ENCODE results near the gene AURKAIP1.
"Not testable (repeated sequence)": the region's sequence is repeated elsewhere in the genome, so short reads cannot be mapped to it uniquely, and the experiment has no call there.

Gene AURKAIP1

GRCh38 chr1:1415751-1416150 lies 40.7 kb upstream of the AURKAIP1 start:
- Mint-ChIP-seq H3K9me3 (peaks cover 10% of the 10 kb centered on the region), H3K4me1 (peaks cover 32% of the 10 kb centered on the region), H3K27ac (no peak overlapping the region), H3K27me3 (ENCODE audit: low read depth, poor library complexity) (peaks cover 6% of the 10 kb centered on the region), H3K4me3 (no peak overlapping the region), H3K36me3 (ENCODE audit: low read depth) (peaks cover 20% of the 10 kb centered on the region)
- no peak for DNase-seq
- no peak for TF ChIP-seq CTCF (IDR thresholded peaks at IDR 0.05)

- not testable (repeated sequence) for H3K4me3 Mint-ChIP-seq; DNase-seq; H3K27ac Mint-ChIP-seq; H3K27me3 Mint-ChIP-seq (ENCODE audit: low read depth, poor library complexity)
- Mint-ChIP-seq H3K9me3 (peaks cover 10% of the 10 kb centered on the region), H3K4me1 (peaks cover 35% of the 10 kb centered on the region), H3K36me3 (ENCODE audit: low read depth) (peaks cover 20% of the 10 kb centered on the region)
Measured at GRCh38 chr1:1412311-1412902, 37.4 kb upstream of the AURKAIP1 start.

- H3K9me3 Mint-ChIP-seq: peaks cover 10% of the 10 kb centered on the region
- H3K27me3 Mint-ChIP-seq (ENCODE audit: low read depth, poor library complexity): peaks cover 6% of the 10 kb centered on the region
- DNase-seq: no peak
- peaks cover 20% of the 10 kb centered on the region for H3K36me3 Mint-ChIP-seq (ENCODE audit: low read depth)
- no peak overlapping the region for H3K4me3 Mint-ChIP-seq
- TF ChIP-seq CTCF (IDR thresholded peaks at IDR 0.05): no peak
- no peak overlapping the region for H3K27ac Mint-ChIP-seq
- H3K4me1 Mint-ChIP-seq: peaks cover 30% of the 10 kb centered on the region
Measured at GRCh38 chr1:1411626-1412025, 36.6 kb upstream of the AURKAIP1 start.

GRCh38 chr1:1410238-1410637 lies 35.2 kb upstream of the AURKAIP1 start:
- peaks cover 37% of the 10 kb centered on the region for H3K4me1 Mint-ChIP-seq
- peaks cover 25% of the 10 kb centered on the region for H3K36me3 Mint-ChIP-seq (ENCODE audit: low read depth)
- not testable (repeated sequence) for DNase-seq; H3K27ac Mint-ChIP-seq; H3K4me3 Mint-ChIP-seq; H3K27me3 Mint-ChIP-seq (ENCODE audit: low read depth, poor library complexity)
- H3K9me3 Mint-ChIP-seq: peaks cover 10% of the 10 kb centered on the region

GRCh38 chr1:1407636-1408318 lies 32.8 kb upstream of the AURKAIP1 start:
- Mint-ChIP-seq H3K27me3 (ENCODE audit: low read depth, poor library complexity) (peaks cover 6% of the 10 kb centered on the region), H3K27ac (peak overlapping the region; percentile 59), H3K9me3 (peaks cover 10% of the 10 kb centered on the region), H3K4me1 (peaks cover 44% of the 10 kb centered on the region), H3K4me3 (peak overlapping the region; percentile 92), H3K36me3 (ENCODE audit: low read depth) (peaks cover 39% of the 10 kb centered on the region)
- TF ChIP-seq CTCF (IDR thresholded peaks at IDR 0.05): no peak
- peak; percentile 66 for DNase-seq

- Mint-ChIP-seq H3K27ac (peak within 1 kb of the TSS; percentile 96), H3K27me3 (ENCODE audit: low read depth, poor library complexity) (peaks cover 5% of the 10 kb centered on the region), H3K4me1 (peaks cover 49% of the 10 kb centered on the region), H3K4me3 (peak within 1 kb of the TSS; percentile 92), H3K36me3 (ENCODE audit: low read depth) (peaks cover 38% of the 10 kb centered on the region), H3K9me3 (peaks cover 4% of the 10 kb centered on the region)
- peak; percentile 92 for DNase-seq
- no peak for TF ChIP-seq CTCF (IDR thresholded peaks at IDR 0.05)
Measured at GRCh38 chr1:1406821-1407635, 32.0 kb upstream of the AURKAIP1 start, which contains the start of gene MRPL20. Gene MRPL20, minus strand, starts transcription at chr1:1407293. Its CDS starts 76 bp downstream, at chr1:1407217.
